Mononuclear cell (primary cell): ENCODE results near the gene CRYGC. TPM values are rescaled to one million over a fixed set of nuclear protein-coding genes. Genes with fewer than 3 reads are reported as not detected.
"Not testable (repeated sequence)": the region's sequence is repeated elsewhere in the genome, so short reads cannot be mapped to it uniquely, and the experiment has no call there.

ENCODE experiments used
- H3K27me3 ChIP-seq: 2 replicates; pipeline ENCODE4 v1.6.0; 2011; ENCODE audit warnings: low read length, control low read depth; ENCODE audit not compliant: insufficient read depth
- H3K4me1 ChIP-seq: 2 replicates; pipeline ENCODE4 v1.5.1; 2011; ENCODE audit warnings: mild to moderate bottlenecking, low read length, control low read depth; ENCODE audit not compliant: insufficient read depth
- H3K4me3 ChIP-seq: 2 replicates; pipeline ENCODE4 v1.5.1; 2011; ENCODE audit warnings: mild to moderate bottlenecking, low read length, moderate library complexity
- H3K9me3 ChIP-seq: 2 replicates; pipeline ENCODE4 v1.5.1; 2011; ENCODE audit warnings: low read depth, mild to moderate bottlenecking, control low read depth, low read length
- total RNA-seq: library from RNA; depleted of rRNA; stranded (reverse); fragments of >200 nt; gene quantifications from one replicate; pipeline ENCODE4 v1.2.3, GENCODE V29; 2012

The CRYGC gene
- total RNA-seq, 1 donor = not detected

- H3K4me3 ChIP-seq = no peak overlapping the region
- H3K27me3 ChIP-seq = no peaks in the 10 kb centered on the region
- no peaks in the 10 kb centered on the region for H3K4me1 ChIP-seq
- H3K9me3 ChIP-seq = no peaks in the 10 kb centered on the region
These were observed 17.4 kb upstream of the CRYGC start for GRCh38 chr2:208147008-208147407.

GRCh38 chr2:208146006-208146405 is 16.4 kb upstream of the CRYGC start, which contains the start of gene CRYGB:
Gene CRYGB, minus strand, starts transcription at chr2:208146158. Its CDS starts 38 bp downstream, at chr2:208146120.
- no peaks in the 10 kb centered on the region for H3K9me3 ChIP-seq

GRCh38 chr2:208142925-208143799 is 13.5 kb upstream of the CRYGC start:
- Histone ChIP-seq H3K27me3 (no peaks in the 10 kb centered on the region), H3K9me3 (no peaks in the 10 kb centered on the region), H3K4me1 (no peaks in the 10 kb centered on the region), H3K4me3 (no peak overlapping the region)

More at GRCh38 chr2:208146006-208146405, 16.4 kb upstream of the CRYGC start, which contains the start of gene CRYGB:
- Histone ChIP-seq H3K27me3 (no peaks in the 10 kb centered on the region), H3K4me3 (no peak within 1 kb of the TSS), H3K4me1 (no peaks in the 10 kb centered on the region)

- no peaks in the 10 kb centered on the region for H3K9me3 ChIP-seq
- no peaks in the 10 kb centered on the region for H3K4me1 ChIP-seq
- no peaks in the 10 kb centered on the region for H3K27me3 ChIP-seq
- no peak overlapping the region for H3K4me3 ChIP-seq
These were observed 12.8 kb upstream of the CRYGC start for GRCh38 chr2:208142240-208142924.

GRCh38 chr2:208139447-208139846 is 9.8 kb upstream of the CRYGC start:
- Histone ChIP-seq H3K9me3 (no peaks in the 10 kb centered on the region), H3K4me3 (no peak overlapping the region), H3K27me3 (no peaks in the 10 kb centered on the region), H3K4me1 (peaks cover 8% of the 10 kb centered on the region)

GRCh38 chr2:208138334-208138733 is 8.7 kb upstream of the CRYGC start:
- not testable (repeated sequence) for H3K27me3 ChIP-seq, H3K9me3 ChIP-seq, H3K4me3 ChIP-seq, H3K4me1 ChIP-seq

- Histone ChIP-seq H3K9me3 (no peaks in the 10 kb centered on the region), H3K4me3 (no peak overlapping the region), H3K27me3 (no peaks in the 10 kb centered on the region), H3K4me1 (peaks cover 8% of the 10 kb centered on the region)
These were observed 7.1 kb upstream of the CRYGC start for GRCh38 chr2:208136716-208137094.

- H3K9me3 ChIP-seq = no peaks in the 10 kb centered on the region
- no peak overlapping the region for H3K4me3 ChIP-seq
- no peaks in the 10 kb centered on the region for H3K27me3 ChIP-seq
- peaks cover 8% of the 10 kb centered on the region for H3K4me1 ChIP-seq
These were observed 6.4 kb upstream of the CRYGC start for GRCh38 chr2:208135794-208136715.

GRCh38 chr2:208134928-208135586 is 5.4 kb upstream of the CRYGC start:
- Histone ChIP-seq H3K9me3 (no peaks in the 10 kb centered on the region), H3K4me1 (peaks cover 8% of the 10 kb centered on the region), H3K4me3 (no peak overlapping the region), H3K27me3 (no peaks in the 10 kb centered on the region)

GRCh38 chr2:208130712-208131110 is 1.1 kb upstream of the CRYGC start:
- peaks cover 8% of the 10 kb centered on the region for H3K27me3 ChIP-seq
- no peak overlapping the region for H3K4me3 ChIP-seq
- no peaks in the 10 kb centered on the region for H3K9me3 ChIP-seq
- H3K4me1 ChIP-seq = peaks cover 8% of the 10 kb centered on the region

GRCh38 chr2:208128136-208128535 is 1.5 kb downstream of the CRYGC start:
- no peaks in the 10 kb centered on the region for H3K9me3 ChIP-seq
- peaks cover 8% of the 10 kb centered on the region for H3K4me1 ChIP-seq
- peaks cover 30% of the 10 kb centered on the region for H3K27me3 ChIP-seq
- H3K4me3 ChIP-seq = no peak overlapping the region

GRCh38 chr2:208127090-208127489 is 2.5 kb downstream of the CRYGC start:
- Histone ChIP-seq H3K4me3 (no peak overlapping the region), H3K9me3 (no peaks in the 10 kb centered on the region), H3K27me3 (peaks cover 30% of the 10 kb centered on the region), H3K4me1 (peaks cover 8% of the 10 kb centered on the region)

GRCh38 chr2:208125251-208125650 is 4.4 kb downstream of the CRYGC start:
- no peak overlapping the region for H3K4me3 ChIP-seq
- peaks cover 8% of the 10 kb centered on the region for H3K4me1 ChIP-seq
- peaks cover 30% of the 10 kb centered on the region for H3K27me3 ChIP-seq
- H3K9me3 ChIP-seq = no peaks in the 10 kb centered on the region

GRCh38 chr2:208124013-208124715 is 5.5 kb downstream of the CRYGC start, which contains the start of gene CRYGD:
Gene CRYGD, minus strand, starts transcription at chr2:208124524. Its CDS starts 51 bp downstream, at chr2:208124473.
- not testable (repeated sequence) for H3K4me3 ChIP-seq, H3K4me1 ChIP-seq, H3K9me3 ChIP-seq
- H3K27me3 ChIP-seq = peaks cover 30% of the 10 kb centered on the region
